ENCODE measurements around the gene EVX2. TPM values are rescaled to one million over a fixed set of nuclear protein-coding genes. Genes with fewer than 3 reads are reported as not detected.

The EVX2 gene
- total RNA-seq, 2 donors from 2014 or later: not detected

GRCh38 chr2:176071330-176072291 is 12.2 kb downstream of the EVX2 start:
- Mint-ChIP-seq H3K27ac (no peak overlapping the region), H3K36me3 (peaks cover 0 to 28% of the 10 kb centered on the region in 2 donors)

GRCh38 chr2:176068419-176068832 is 15.3 kb downstream of the EVX2 start:
- Mint-ChIP-seq H3K27ac (no peak overlapping the region), H3K36me3 (peaks cover 0 to 10% of the 10 kb centered on the region in 2 donors), H3K9me3 (no peaks in the 10 kb centered on the region)
- no peak for ATAC-seq
- no peak for DNase-seq (ENCODE audit: low spot score in 2 of 2)

More at GRCh38 chr2:176071330-176072291, 12.2 kb downstream of the EVX2 start:
- no peak for DNase-seq (ENCODE audit: low spot score in 2 of 2)
- H3K9me3 Mint-ChIP-seq: peaks cover 6 to 9% of the 10 kb centered on the region in 2 donors
- ATAC-seq: no peak

- ATAC-seq (no peak), DNase-seq (ENCODE audit: low spot score in 2 of 2) (no peak)
- Mint-ChIP-seq H3K36me3 (peaks cover 0 to 10% of the 10 kb centered on the region in 2 donors), H3K27ac (no peak overlapping the region), H3K9me3 (no peaks in the 10 kb centered on the region)
These were observed 16.0 kb downstream of the EVX2 start for GRCh38 chr2:176067589-176068418.

- DNase-seq (ENCODE audit: low spot score in 2 of 2) (no peak), ATAC-seq (no peak)
- Mint-ChIP-seq H3K27ac (no peak overlapping the region), H3K9me3 (no peaks in the 10 kb centered on the region), H3K36me3 (peaks cover 0 to 10% of the 10 kb centered on the region in 2 donors)
These were observed 16.8 kb downstream of the EVX2 start for GRCh38 chr2:176066645-176067588.

GRCh38 chr2:176063958-176064357 is 19.8 kb downstream of the EVX2 start:
- ATAC-seq (peak in 1 of 2 donors; percentile 87), DNase-seq (ENCODE audit: low spot score in 2 of 2) (no peak)
- H3K9me3 Mint-ChIP-seq: no peaks in the 10 kb centered on the region
- no peak overlapping the region for H3K27ac Mint-ChIP-seq
- H3K36me3 Mint-ChIP-seq: peaks cover 0 to 4% of the 10 kb centered on the region in 2 donors

GRCh38 chr2:176056406-176056805 is 27.4 kb downstream of the EVX2 start:
- no peaks in the 10 kb centered on the region for H3K9me3 Mint-ChIP-seq
- ATAC-seq: no peak
- no peak for DNase-seq (ENCODE audit: low spot score in 2 of 2)
- no peaks in the 10 kb centered on the region for H3K36me3 Mint-ChIP-seq
- no peak overlapping the region for H3K27ac Mint-ChIP-seq

- Mint-ChIP-seq H3K27ac (no peak overlapping the region), H3K36me3 (peaks cover 0 to 6% of the 10 kb centered on the region in 2 donors), H3K9me3 (peaks cover 6 to 7% of the 10 kb centered on the region in 2 donors)
- ATAC-seq (no peak), DNase-seq (ENCODE audit: low spot score in 2 of 2) (no peak)
These were observed 44.4 kb downstream of the EVX2 start for GRCh38 chr2:176039375-176039774.

- ATAC-seq: no peak
- Mint-ChIP-seq H3K27ac (no peak overlapping the region), H3K9me3 (peaks cover 6 to 7% of the 10 kb centered on the region in 2 donors), H3K36me3 (peaks cover 0 to 6% of the 10 kb centered on the region in 2 donors)
- DNase-seq (ENCODE audit: low spot score in 2 of 2): no peak
These were observed 45.1 kb downstream of the EVX2 start for GRCh38 chr2:176038694-176039093.

GRCh38 chr2:176035013-176035691 is 48.6 kb downstream of the EVX2 start:
- DNase-seq (ENCODE audit: low spot score in 2 of 2): no peak
- H3K36me3 Mint-ChIP-seq: no peaks in the 10 kb centered on the region
- no peak for ATAC-seq
- H3K27ac Mint-ChIP-seq: no peak overlapping the region
- no peaks in the 10 kb centered on the region for H3K9me3 Mint-ChIP-seq

GRCh38 chr2:176027806-176028205 is 56.0 kb downstream of the EVX2 start:
- ATAC-seq (no peak), DNase-seq (ENCODE audit: low spot score in 2 of 2) (no peak)
- Mint-ChIP-seq H3K9me3 (no peaks in the 10 kb centered on the region), H3K36me3 (no peaks in the 10 kb centered on the region), H3K27ac (no peak overlapping the region)

Other genes starting within 250 kb of the EVX2 start
- 10 to 100 TPM; 35.7 to 37.2 TPM for gene LNPK, start 81.7 kb downstream of the EVX2 start, total RNA-seq
- not detected for gene HOXD13, start 8.8 kb upstream of the EVX2 start, total RNA-seq
- gene HOXD12, start 15.8 kb upstream of the EVX2 start, total RNA-seq: not detected
- not detected for gene HOXD11, start 23.3 kb upstream of the EVX2 start, total RNA-seq
- gene HOXD10, start 32.8 kb upstream of the EVX2 start, total RNA-seq: not detected
- gene HOXD9, start 38.8 kb upstream of the EVX2 start, total RNA-seq: not detected
- not detected for gene HOXD8, start 45.7 kb upstream of the EVX2 start, total RNA-seq
- not detected for gene HOXD4, start 67.6 kb upstream of the EVX2 start, total RNA-seq
- not detected for gene HOXD3, start 73.3 kb upstream of the EVX2 start, total RNA-seq
- not detected for gene HOXD1, start 104.7 kb upstream of the EVX2 start, total RNA-seq
- gene MTX2, start 185.5 kb upstream of the EVX2 start, total RNA-seq: 10 to 100 TPM; 24.8 to 28.2 TPM

All from activated naive CD4-positive, alpha-beta T cell treated with anti-CD3 and anti-CD28 coated beads, Interleukin-2, amount 50 U/mL, for 72 hours (primary cell).